Stimulated activated CD8-positive, alpha-beta memory T cell treated with anti-CD3 and anti-CD28 coated beads, Interleukin-15, amount 100 ng/mL, for 24 hours (primary cell): ENCODE results near the gene DOCK9.
"Not testable (repeated sequence)": the region's sequence is repeated elsewhere in the genome, so short reads cannot be mapped to it uniquely, and the experiment has no call there.

ENCODE experiments used
- DNase-seq: peaks from one replicate; pipeline ENCODE4 v3.0.0-alpha.2; 2020; ENCODE audit warnings: low read depth

The DOCK9 gene

DNA sequence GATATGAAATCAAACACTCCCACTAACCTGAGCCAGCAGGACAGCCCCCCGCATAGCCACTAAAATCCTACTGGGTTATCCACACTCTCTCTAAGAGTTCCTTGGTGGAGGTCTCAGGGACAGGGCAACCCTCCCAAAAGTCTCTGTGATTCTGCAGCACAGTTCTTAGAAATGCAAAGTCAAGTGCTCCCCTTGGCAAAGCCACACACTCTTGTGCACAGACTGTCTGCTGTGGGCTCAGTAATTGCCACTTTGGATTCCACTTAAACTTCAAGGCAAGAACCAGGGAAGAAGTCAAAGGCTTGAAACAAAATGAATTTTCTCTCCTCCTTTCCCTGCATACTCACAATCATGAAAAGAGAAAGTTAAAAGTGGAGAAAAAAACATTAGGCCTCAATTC, 61.5 kb downstream of the DOCK9 start:
- no peak for DNase-seq

DNA sequence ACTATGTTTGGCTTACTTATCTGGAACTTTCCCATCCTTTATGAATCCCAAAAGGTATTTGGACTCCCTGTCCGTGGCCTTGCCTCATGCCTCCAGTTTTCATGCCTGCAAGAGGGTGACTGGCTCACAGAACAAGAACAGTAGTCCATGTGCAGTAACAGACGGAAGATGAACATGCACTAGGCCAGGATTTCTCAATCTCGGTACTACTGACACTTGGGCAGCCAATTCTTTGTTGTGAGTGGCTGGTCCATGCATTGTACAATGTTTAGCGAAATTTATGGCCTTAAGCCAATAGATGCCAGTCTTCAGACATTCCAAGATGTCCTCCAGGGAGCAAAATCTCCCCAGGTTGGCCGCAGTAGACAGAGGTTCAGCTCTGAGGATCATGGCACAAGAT, 61.9 kb downstream of the DOCK9 start:
- DNase-seq, result no peak

DNA sequence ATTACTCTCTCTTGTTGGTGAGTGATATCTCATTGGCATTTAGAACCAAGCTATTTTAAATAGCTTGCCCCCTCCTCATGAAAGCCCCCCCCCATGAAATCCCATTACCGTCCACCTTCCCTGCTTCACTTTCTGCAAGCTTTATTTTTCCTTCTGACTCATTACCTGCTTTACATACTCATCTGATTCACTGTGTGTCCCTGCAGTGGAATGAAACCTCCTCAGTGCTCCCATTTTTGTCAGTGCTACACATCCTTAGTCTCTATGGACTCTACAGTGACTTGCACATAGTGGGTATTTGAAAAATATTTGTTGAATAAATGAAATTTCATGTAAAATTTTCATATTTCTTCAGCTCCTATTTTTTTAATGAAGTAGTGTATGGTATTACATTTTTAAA, 62.3 kb downstream of the DOCK9 start:
- DNase-seq, result no peak

DNA sequence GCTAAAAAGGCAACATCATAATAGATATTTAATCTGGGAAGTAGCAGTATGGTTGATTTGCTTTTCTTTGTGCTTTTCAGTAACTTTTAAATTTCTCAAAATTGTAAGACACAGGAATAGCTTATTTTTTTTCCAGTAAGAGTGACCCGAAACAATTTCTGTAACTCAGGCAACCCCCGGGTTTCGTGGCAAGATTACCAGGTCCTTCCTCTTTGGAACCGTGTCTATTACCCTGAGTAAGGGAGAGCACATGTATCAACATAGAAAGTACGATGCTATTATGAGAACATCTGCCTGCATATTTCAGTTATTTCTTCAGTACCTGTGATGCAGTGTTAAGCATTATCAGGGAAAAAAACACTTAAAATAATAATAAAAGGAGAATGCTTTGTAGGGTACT, 64.1 kb downstream of the DOCK9 start:
- no peak for DNase-seq

DNA sequence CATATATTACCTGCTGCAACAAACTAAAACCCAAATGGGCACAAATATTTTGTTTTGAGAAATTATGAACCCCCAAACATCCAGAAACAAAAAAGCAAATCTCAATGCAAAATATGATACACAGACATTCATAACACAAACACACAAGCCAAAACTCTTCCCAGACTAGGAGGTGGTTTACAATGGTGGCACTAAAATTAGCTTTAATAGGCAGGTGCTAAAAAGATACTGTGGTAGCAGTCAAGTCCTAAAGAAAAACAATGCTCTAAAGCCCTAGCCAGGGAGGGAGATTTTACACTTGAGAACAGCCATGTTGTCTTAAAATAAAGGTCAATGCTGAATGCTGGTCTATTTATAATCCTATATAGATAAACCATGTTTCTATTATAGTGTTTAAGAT, 65.0 kb downstream of the DOCK9 start:
- DNase-seq, result no peak

DNA sequence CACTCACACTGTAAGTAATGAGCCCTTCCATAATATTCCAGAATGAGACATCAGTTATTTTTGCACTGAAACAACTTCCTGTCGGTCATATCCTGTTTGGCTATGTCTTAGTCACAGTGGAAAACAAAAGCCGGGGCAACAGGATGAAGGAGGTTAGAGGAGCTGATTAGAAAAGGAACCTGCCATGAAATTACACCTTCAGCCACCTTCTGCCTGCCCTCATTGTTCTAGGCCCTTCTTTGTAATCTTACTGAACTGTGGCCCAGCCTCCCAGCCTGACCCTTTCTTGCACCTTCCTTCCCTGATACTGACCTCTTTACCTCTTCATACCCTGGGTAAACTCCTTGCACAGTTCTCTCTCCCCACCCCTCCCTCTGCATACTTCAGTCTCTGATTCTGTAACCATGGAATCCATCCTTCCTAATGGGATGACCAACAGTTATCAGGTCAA, 67.3 kb downstream of the DOCK9 start:
- DNase-seq, result no peak

DNA sequence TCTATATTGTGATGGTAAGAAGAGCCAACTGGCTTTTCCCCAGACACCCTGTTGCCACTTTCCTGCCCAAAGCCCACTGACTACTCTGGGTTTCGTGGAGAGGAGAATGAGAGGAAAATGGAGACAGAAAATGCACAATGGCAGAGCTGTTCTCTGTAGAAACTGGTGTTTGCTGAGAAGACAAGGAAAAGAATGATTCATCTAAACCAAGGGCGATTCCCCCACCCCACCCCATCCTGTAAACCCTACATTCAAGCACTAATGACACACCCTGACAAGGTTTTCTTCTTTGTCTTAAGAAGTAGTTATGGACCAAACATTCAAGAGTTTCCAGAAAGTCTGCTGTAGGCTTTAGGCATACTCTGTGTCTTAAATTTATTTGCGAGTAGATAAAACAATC, 68.8 kb downstream of the DOCK9 start:
- DNase-seq, result no peak

DNA sequence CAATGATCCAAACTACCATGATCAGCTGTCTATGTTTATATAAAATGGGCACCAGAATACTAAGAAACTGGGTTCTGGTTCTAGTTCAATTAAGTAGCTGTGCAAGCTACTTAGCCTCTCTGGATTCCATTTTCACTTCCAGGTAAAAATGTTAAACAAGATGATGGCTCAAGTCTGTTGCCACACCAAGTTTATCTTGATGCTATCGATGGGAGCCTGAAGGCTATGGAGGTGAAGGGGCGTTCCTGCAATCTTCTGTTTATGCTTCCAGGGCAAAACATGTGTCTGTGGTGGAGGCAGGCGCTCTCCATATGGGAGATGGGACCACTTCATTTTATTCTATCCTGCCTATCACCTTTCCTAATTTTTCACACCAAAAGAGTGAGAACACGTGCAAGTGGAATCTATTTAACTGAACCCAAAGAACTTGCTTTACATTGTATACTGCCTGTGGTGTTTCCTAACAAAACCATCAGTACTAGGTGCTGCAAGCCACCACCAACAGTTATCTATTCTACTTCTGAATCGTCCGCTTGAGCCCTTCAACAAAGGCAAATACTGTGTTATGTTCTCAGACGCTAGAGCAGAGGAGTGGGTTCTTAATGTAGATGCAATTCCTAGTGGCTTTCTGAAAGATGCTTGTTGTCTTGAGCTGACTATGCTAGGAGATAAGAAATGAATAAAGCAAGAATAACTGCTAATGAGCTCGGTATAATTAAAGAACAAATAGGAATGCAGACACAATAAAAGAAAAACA, 70.9 kb downstream of the DOCK9 start:
- no peak for DNase-seq

DNA sequence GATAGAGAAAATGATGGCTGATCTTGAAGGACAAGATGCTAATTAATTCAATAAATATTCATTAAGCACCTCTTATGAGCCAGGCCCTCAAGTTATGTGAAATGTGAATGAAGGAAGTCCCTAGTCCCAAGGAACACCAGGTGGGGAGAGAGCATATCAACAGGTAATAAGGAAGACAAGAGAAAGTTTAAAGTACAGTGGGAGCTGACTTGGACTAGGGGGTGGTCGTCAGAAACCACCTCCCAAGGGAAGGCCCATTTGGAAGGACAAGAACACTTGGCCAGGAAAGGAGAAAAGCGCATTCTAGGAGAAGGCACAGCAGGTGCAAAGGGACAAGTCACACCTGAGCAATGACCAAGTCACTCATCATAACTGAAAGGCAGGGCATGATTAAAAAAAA, 72.7 kb downstream of the DOCK9 start:
- no peak for DNase-seq

DNA sequence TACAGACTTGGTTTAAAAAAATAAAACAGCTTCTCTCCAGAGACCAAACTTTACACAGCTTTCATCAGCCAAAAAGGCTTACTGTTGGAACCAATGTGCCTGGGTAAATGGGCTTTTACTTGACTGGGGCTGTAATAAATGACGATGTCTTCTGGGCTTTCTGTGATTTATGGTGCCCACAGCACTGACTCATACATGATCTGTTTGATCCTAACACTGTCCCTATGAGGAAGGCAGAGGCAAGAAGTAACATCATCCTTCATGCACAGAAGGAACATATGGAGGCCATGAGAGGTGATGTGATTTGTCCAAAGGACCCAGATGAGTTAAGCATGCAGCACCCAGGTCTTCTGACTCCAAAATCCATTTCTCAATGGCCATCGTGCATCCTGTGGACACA, 77.4 kb downstream of the DOCK9 start:
- no peak for DNase-seq

DNA sequence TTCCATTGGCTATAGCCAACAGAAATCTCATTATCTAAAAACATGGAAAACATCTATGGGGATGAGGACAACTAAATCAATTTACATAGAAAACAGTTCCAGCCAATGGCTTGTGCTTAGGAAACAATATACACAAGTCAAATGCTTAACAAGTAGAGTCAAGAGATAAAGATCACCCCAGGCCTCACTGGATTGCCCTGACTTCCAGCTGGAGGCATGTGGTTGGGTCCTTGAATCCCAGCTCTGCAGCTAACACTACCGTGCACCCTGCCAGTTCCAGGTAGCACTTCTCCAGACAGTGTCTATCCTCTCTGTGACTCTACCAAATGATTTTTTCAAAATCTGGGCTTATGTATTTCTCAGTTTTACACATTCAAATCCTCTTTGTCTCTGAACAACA, 80.2 kb downstream of the DOCK9 start:
- no peak for DNase-seq

DNA sequence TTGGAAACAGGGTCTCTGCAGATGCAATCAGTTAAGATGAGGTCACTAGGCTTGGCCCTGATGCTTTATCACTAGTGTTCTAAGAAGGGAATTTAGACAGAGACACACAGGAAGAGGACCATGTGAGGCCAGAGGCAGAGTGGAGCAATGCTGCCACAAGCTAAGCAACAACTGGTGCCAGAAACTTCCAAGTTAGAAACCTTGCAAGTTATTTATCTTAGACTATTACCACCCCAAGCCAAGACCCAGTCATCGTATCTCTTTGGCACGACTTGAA, 81.1 kb downstream of the DOCK9 start:
- DNase-seq, result no peak

DNA sequence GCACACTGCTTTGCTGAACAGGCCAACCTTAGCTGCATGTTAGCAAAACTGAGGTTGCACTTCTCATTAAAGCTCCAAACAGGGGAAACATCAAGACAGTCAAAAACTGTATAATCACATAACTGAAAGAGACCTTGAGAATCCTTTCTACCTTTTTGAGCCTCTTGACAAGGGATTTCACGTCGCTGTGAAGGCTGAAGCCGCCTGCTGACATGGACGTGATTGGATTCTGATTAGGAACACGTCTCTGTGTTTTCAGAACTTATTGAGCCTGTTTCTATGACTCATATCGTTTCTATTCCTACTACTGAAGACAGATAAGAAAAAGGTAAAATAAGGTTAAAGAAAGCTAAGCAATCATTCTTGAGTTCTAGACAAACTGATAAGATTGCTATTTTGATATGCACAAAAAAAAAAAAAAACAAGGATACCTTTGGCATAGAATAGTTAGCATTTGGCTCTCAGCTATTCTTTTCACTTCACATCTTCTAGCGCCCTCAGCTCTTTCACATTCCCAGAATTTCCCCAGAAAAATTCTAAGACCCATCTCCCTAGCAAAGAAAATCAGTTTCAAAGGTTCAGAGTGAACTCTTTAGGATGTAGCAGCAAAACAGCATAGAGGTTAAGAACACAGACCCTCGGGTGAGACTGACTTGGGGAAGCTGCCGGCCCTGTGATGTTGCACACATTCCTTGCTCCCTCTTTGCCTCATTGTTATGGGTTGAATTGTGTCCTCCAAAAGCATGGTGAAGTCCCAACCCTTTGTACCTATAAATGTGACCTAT, 81.6 kb downstream of the DOCK9 start:
- no peak for DNase-seq

DNA sequence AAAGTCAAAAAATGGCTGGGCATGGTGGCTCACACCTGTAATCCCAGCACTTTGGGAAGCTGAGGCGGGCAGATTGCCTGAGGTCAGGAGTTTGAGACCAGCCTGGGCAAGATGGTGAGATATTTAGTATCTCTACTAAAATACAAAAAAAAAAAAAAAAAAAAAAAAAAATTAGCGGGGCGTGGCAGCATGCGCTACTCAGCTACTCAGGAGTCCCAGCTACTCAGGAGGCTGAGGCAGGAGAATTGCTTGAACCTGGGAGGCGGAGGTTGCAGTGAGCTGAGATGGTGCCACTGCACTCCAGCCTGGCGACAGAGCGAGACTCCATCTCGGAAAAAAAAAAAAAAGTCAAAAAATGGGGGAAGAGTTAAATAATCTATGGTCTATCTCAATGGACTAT, 83.0 kb downstream of the DOCK9 start:
- DNase-seq, result not testable (repeated sequence)

DNA sequence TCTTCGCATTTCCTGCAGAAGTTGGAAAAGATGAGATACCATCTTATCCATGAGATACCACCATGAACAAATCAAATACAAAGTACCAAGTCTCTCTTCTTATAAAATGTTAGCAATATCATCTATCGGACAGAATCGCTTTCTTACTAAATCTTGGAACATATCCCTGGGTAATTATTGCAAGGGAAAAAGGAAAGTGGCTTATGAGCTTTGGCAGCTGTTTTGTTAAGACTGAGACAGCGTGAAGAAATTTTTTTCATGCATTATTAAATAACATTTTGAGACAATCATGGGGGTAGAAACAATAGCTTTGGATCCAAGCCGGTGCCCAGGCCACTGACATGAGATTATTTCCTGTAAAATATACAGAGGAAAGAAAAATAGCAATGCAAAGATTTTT, 84.5 kb downstream of the DOCK9 start:
- DNase-seq, result no peak

DNA sequence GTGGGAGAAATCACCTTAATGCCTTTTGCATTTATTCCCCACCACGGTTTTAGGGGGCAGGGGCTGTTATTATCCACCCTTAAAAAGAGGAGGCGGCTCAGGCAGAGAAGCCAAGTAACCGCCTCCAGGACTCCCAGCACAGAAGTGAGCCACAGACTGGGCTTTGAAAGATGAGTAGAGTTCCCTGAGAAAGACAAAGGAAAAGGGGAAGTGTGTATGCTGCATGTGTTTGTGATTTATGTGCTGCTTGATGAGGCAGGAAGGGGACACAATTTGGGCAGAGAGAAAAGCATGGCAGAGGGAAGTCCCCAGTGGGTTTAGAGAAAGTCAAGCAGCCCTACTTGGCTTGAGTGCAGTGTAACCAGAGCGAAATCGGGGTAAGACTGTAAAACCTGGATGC, 85.0 kb downstream of the DOCK9 start:
- DNase-seq, result no peak

DNA sequence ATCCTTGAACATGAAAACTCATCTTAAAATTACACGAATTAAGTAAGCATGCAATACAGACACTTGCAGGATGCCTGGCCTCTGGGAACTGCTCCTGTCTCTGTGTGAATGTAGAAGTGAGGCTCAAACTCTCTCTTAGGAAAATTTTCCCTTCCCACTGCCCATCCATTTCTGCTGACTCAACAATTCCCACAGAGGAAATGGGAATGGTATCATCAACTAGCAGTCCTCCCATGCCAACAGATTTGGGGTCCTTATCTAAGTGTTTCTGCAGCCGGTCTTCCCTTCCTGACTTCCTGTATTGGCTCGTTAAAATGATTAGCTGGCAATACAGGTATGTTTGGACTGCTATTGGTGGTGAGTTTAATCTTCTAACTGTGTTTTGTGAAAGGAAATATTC, 85.8 kb downstream of the DOCK9 start:
- DNase-seq, result no peak

DNA sequence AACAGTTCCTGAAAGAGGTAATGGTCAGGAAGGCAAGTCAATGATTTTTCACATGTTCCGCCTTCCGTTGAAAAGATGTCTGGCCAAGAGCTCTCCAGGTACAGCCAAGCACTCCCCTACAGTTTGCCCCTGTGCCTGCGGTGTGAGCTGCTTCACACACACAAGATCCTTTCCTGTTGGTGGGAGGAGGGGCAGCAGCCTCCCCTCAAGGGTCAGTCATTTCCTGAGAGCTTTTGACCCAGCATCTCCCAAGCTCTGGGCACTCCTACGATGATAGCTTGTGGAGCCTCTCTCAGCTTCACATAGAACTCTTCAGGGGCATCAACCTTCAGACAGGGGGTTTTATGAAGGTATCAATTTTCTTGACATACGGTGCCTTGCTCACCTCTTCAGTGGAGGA, 86.9 kb downstream of the DOCK9 start:
- DNase-seq, result no peak

DNA sequence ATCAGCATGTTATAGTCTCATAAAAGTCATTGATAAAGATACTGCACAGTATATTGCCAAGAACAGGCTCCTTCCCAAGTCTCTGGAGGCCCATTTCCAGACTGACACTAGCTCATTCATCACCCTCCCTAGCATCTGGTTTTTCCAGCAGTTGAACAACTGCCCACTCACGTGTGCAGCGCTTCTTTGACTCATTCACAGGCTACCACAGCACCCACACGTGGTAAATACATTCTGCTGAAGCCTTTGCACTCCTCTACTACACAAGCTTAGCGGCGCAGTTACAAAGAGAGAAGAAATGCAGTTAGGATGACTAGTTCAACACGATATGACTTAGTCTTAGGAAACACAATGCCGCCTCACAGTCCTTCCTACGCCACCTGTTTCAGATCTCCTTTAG, 87.7 kb downstream of the DOCK9 start:
- no peak for DNase-seq

DNA sequence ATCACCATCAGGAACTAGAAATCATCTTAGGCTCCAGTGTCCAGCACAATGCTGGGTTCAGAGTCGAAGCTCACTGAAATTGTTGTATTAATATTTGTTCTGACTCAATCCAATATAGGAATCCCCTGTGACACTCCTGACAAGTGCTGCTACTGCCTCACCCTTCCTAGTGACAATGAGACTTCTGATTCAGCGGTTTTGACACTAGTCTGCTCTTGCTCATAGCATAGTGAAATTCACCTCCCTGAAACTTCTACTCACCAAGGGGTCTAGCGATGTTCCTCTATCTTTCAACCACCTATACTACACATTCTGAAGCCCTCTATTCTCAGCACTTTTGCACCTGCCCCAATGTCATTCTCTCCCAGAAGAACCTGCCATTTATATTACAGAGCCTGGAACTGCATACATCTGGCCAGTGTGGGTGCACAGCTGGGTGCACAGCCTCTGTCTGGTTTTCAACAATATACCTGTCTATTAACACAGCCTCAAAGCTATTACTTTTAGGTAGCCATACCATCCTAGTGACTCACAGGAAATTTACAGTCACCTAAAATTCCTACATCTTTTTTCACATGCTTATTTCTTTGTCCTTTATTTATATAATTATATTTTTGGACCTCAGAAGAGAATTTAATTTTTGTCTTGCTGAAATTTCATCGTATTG, 88.3 kb downstream of the DOCK9 start:
- no peak for DNase-seq

DNA sequence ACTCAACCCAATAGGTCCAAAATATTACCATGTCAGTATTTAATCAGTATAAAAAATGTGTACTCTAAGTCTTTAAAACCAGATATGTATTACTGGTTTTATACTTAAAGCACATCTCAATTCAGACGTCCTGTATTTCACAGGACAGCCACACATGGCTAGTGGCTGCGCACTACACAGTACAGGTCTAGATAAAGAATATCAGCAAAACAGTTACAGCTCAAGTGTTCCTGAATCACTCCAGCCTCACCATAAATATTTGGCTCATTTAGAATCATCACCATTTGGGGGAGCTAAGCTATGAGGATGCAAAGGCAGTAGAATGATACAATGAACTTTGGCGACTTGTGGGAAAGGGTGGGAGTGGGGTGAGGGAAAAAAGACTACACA, 89.0 kb downstream of the DOCK9 start:
- no peak for DNase-seq

DNA sequence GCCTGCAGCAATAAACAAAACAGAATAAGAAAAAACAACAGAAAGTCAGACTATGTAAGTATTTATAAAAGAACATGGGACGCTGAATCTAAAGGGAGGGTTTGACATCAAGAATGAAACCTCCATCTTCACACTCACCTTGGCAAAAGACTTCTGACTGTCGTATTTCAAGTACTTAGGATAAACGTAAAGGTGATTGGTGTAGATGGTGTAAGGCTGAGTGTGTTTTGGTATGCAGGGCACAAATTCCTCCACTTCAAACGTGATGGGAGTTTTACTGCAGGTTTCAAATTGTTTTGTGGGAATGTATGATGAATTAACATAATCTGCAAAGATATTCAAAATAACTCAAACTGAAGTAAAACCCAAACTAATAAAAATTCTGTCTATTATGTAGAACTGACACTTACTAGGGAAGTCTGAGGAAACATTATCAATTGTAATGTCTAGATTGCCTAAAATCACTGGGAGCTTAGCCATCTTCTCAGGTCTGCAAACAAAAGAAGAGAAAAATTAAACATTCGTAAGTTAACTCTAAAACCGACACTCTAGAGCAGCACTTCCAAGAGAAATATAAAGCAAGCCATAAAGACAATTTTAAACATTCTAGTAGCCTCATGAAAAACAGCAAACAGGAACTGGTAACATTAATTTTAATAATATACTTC, 89.5 kb downstream of the DOCK9 start:
- DNase-seq, result no peak
